AG09309 (cell line): ENCODE data around the gene COA3.

Source experiments
- DNase-seq: peaks from one replicate; pipeline ENCODE4 v3.0.0-alpha.2; 2010; ENCODE audit warnings: low read depth
- H3K4me3 ChIP-seq: 2 replicates; pipeline ENCODE4 v1.5.1; 2011; ENCODE audit warnings: mild to moderate bottlenecking, low read depth, low read length, moderate library complexity; ENCODE audit not compliant: control insufficient read depth
- TF ChIP-seq, protein P1 (sequence below): IDR thresholded peaks from 2 replicates; pipeline ENCODE4 v1.5.1; 2011; ENCODE audit warnings: mild to moderate bottlenecking, low read depth, low read length, inconsistent platforms; ENCODE audit not compliant: insufficient read depth, control insufficient read depth; ENCODE audit errors: missing control alignments

Gene COA3

GRCh38 chr17:42767512-42767911 lies 31.0 kb downstream of the COA3 start:
- DNase-seq: no peak
- TF ChIP-seq, protein P1, sequence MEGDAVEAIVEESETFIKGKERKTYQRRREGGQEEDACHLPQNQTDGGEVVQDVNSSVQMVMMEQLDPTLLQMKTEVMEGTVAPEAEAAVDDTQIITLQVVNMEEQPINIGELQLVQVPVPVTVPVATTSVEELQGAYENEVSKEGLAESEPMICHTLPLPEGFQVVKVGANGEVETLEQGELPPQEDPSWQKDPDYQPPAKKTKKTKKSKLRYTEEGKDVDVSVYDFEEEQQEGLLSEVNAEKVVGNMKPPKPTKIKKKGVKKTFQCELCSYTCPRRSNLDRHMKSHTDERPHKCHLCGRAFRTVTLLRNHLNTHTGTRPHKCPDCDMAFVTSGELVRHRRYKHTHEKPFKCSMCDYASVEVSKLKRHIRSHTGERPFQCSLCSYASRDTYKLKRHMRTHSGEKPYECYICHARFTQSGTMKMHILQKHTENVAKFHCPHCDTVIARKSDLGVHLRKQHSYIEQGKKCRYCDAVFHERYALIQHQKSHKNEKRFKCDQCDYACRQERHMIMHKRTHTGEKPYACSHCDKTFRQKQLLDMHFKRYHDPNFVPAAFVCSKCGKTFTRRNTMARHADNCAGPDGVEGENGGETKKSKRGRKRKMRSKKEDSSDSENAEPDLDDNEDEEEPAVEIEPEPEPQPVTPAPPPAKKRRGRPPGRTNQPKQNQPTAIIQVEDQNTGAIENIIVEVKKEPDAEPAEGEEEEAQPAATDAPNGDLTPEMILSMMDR: no peak
- no peak overlapping the region for H3K4me3 ChIP-seq

DNA sequence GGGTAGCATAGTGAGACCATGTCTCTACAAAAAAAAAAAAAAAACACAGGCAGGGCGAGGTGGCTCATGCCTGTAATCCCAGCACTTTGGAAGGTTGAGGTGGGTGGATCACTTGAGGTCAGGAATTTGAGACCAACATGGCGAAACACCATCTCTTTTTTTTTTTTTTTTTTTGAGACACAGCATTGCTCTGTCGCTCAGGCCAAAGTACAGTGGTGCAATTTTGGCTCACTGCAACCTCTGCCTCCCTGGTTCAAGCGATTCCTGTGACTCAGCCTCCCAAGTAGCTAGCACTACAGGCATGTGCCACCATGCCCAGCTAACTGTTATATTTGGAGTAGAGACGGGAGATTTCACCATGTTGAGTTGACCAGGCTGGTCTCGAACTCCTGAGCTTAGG lies 32.4 kb downstream of the COA3 start:
- TF ChIP-seq, protein P1: no peak
- H3K4me3 ChIP-seq: no peak overlapping the region
- no peak for DNase-seq

GRCh38 chr17:42761638-42762037 lies 36.9 kb downstream of the COA3 start:
- TF ChIP-seq, protein P1: no peak
- peak overlapping the region; percentile 38 for H3K4me3 ChIP-seq
- no peak for DNase-seq

DNA sequence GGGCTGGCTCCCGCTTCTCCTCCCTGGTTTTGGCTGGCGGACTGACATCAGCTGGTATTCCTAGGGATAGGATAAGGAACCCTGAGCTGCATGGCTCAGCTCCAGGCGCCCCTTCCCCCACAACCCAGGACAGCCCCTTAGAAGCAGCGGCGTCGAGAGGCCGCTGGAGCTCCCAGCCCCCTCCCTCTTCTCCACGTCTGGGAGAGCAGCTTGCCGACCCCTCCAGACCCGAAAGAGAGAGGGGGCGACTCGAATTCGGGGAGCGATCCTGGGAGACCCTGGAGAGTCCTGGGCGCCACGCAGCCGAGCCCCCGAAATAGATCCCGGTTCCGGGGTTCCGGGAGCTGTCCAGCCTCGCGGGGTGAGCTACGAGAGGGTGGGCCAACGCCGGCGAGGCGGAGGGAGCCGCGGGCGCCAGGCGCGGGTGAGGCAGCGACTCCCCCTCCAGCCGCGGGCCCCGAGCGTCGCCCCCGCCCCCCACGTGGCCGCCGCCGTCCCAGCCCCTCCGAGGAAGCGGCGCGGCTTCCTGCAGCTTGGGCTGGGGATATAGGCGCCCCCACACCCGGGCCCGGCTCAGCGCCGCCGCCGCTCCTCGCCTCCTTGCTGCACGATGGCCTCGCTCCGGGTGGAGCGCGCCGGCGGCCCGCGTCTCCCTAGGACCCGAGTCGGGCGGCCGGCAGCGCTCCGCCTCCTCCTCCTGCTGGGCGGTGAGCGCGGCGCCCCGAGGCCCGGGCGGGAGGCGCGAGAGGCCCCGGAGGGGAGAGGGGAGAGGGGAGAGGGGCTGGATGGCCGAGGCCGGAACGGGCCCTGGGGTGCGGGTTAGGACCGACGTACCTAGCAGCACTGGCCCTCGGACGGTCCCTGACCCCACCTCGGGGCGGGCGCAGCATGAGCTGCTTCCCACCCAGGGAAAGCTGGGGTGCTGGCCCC lies 37.6 kb downstream of the COA3 start, which contains the start of gene RAMP2:
TSS of gene RAMP2 (plus strand) at position 576 of the 930 bp plus-strand sequence. CDS start at position 611, 35 bp downstream.
- DNase-seq: no peak
- TF ChIP-seq, protein P1: no peak
- peak within 1 kb of the TSS; percentile 38 for H3K4me3 ChIP-seq

GRCh38 chr17:42759982-42760651 lies 38.4 kb downstream of the COA3 start:
- TF ChIP-seq, protein P1: no peak
- H3K4me3 ChIP-seq: no peak overlapping the region
- no peak for DNase-seq

GRCh38 chr17:42754782-42755181 lies 43.7 kb downstream of the COA3 start:
- no peak overlapping the region for H3K4me3 ChIP-seq
- TF ChIP-seq, protein P1: no peak
- no peak for DNase-seq
